Epithelial cell of esophagus (primary cell): ENCODE results near the gene AASDHPPT.
A peak's percentile ranks its signal among the peaks of the same experiment; 100 is the strongest.

ENCODE experiments used
- DNase-seq: peaks from one replicate; pipeline ENCODE4 v3.0.0; 2010; ENCODE audit warnings: low read depth
- H3K4me3 ChIP-seq: 2 replicates; pipeline ENCODE4 v1.5.1; 2011; ENCODE audit warnings: mild to moderate bottlenecking, low read length, control low read depth
- TF ChIP-seq, protein P1 (sequence below): IDR thresholded peaks from 2 replicates; pipeline ENCODE4 v1.5.1; 2011; ENCODE audit warnings: low read depth, mild to moderate bottlenecking, low read length, control low read depth, inconsistent platforms; ENCODE audit not compliant: insufficient read depth; ENCODE audit errors: missing control alignments

AASDHPPT gene, protein sequence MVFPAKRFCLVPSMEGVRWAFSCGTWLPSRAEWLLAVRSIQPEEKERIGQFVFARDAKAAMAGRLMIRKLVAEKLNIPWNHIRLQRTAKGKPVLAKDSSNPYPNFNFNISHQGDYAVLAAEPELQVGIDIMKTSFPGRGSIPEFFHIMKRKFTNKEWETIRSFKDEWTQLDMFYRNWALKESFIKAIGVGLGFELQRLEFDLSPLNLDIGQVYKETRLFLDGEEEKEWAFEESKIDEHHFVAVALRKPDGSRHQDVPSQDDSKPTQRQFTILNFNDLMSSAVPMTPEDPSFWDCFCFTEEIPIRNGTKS

DNA sequence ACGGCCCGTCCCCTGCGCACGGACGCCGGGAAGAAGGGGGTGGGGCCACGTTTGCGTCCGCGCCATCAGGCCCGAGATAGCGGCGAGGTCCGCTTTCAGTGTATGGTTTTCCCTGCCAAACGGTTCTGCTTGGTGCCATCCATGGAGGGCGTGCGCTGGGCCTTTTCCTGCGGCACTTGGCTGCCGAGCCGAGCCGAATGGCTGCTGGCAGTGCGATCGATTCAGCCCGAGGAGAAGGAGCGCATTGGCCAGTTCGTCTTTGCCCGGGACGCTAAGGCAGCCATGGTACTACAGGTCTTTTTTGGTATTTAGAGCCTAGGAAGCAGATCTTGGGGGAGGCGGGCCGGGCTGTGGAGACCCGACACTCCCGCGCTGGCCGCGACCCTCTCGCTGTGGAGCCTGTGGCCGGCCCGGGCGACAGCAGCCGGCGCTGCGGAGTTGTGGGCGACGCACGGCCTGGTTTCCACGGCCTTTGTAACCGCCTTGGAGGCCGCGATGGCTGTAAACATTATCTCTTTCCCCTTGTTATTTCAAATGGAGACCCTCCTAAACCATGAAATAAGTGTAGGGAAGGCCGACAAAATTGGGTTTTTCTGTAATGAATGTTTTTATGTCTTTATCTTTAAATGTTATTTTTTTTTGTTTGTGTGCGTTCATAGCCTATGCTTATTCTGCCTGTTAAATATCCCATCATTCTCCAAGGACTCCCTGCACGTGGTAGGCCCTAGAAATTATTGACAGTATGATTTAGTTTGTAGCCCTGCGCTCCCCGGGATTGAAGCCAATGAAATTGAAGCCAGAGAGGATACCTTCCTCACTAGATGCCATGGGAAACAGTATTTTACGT, at the start of gene AASDHPPT:
TSS of gene AASDHPPT (plus strand) at position 54 of the 847 bp plus-strand sequence. CDS start at position 103, 49 bp downstream.
- DNase-seq, result peak; percentile 36
- TF ChIP-seq, protein P1, sequence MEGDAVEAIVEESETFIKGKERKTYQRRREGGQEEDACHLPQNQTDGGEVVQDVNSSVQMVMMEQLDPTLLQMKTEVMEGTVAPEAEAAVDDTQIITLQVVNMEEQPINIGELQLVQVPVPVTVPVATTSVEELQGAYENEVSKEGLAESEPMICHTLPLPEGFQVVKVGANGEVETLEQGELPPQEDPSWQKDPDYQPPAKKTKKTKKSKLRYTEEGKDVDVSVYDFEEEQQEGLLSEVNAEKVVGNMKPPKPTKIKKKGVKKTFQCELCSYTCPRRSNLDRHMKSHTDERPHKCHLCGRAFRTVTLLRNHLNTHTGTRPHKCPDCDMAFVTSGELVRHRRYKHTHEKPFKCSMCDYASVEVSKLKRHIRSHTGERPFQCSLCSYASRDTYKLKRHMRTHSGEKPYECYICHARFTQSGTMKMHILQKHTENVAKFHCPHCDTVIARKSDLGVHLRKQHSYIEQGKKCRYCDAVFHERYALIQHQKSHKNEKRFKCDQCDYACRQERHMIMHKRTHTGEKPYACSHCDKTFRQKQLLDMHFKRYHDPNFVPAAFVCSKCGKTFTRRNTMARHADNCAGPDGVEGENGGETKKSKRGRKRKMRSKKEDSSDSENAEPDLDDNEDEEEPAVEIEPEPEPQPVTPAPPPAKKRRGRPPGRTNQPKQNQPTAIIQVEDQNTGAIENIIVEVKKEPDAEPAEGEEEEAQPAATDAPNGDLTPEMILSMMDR, result no peak
- peak within 1 kb of the TSS; percentile 96 for H3K4me3 ChIP-seq

DNA sequence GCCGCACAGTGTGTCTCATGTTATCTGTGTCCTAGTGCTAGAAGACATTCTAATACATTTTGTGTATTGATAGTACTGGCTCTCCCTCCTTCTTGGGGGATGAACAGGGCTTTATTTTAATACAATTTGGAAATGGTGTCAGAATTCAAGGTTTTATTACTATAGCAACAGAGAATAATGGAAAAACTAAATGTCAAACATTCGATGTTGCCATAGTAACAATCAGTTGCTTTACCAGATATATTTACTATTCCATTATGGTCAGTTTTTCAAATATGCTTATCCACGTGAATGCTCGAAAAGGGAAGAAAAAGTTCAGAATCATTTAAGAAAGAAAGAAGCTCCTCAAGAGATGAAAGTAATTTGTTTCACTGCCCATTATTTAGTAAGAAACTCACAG, 46.9 kb upstream of the AASDHPPT start:
- DNase-seq, result no peak
- TF ChIP-seq, protein P1, result no peak
- no peak overlapping the region for H3K4me3 ChIP-seq

DNA sequence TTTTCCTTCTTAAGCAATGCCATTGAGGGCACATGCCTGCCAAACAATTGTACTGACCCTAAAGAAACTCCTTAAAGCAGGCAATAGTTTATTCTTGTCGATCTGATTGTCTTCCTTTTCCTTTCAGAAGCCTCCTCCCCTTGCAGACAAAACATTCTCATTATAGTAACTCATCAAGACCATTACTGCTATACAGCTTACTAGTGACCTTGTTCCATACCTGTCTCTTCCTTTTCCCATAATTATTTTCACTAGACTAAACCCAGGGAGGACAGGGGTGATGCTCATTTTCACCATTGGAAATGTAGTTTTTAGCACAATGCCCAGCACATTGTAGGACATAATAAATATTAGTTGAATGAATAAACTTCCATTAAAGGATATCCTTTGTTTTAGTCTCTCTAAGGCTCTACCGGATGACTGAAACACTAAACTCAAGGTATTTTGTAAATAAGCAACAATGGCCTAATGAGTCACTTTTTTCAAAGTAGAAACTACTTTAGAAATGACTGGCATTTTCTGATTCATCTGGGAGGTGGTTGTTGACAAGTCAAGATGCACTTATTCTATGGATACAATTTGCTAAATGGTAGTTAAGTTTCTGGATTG, 46.2 kb upstream of the AASDHPPT start:
- peak; percentile 90 for DNase-seq
- no peak overlapping the region for H3K4me3 ChIP-seq
- TF ChIP-seq, protein P1, result no peak

DNA sequence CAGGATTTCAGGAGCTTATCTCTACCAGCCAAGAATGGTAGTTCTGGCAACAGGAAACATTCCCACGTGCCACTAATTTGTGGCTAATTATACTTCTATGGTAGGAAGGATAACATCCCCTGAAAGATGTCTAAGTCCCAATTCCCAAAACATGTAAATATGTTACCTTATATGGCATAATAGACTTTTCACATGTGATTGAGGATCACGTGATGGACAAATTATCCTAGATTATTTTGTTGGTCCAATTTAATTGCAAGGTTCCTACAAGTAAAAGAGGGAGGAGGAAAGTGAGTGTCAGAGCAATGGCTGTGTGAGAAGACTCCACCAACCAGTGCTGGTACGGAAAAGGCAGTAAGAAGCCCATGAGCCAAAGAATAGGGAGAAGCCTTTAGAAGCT, 45.5 kb upstream of the AASDHPPT start:
- TF ChIP-seq, protein P1, result no peak
- H3K4me3 ChIP-seq, result no peak overlapping the region
- DNase-seq, result no peak

DNA sequence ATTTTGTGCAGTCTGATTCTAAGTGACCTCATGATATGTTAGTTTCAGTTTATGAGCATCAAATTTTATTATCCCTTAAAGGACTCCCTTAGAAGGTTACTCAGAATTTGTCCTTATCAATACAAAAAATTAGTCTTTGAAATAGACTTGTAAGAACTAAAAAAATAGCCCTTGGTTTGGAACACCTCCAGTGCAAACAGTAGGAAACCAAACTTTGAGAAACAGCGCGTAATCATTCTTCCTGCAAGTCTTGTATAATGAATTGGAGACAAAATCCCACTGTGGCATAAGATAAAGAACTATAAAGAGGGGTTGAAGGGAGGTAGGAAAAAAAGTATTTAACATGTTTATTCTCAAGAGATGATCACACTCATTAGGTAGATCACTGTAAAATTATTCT, 44.6 kb upstream of the AASDHPPT start:
- H3K4me3 ChIP-seq, result no peak overlapping the region
- no peak for DNase-seq
- TF ChIP-seq, protein P1, result no peak

DNA sequence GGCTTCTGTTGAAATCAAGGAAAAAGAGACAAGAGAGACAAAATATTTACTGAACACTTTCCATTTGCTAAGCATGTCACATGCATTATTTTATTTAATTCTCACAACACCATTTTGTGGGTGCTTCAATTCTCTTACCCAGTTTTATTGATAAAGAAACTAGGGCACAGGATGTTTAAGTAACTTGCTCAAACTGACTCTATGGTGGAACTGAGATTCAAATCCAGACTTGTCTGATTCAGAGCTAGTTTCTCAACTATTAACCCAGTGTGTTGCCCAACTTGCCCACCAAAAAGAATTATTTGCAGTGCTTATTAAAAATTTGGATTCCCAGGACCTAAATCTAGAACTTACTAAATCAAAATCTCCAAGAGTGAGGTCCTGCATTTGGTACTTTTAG, 33.9 kb upstream of the AASDHPPT start:
- TF ChIP-seq, protein P1, result no peak
- peak; percentile 45 for DNase-seq
- H3K4me3 ChIP-seq, result no peak overlapping the region
